ENCODE data around the gene TMEM108.

The TMEM108 gene

DNA sequence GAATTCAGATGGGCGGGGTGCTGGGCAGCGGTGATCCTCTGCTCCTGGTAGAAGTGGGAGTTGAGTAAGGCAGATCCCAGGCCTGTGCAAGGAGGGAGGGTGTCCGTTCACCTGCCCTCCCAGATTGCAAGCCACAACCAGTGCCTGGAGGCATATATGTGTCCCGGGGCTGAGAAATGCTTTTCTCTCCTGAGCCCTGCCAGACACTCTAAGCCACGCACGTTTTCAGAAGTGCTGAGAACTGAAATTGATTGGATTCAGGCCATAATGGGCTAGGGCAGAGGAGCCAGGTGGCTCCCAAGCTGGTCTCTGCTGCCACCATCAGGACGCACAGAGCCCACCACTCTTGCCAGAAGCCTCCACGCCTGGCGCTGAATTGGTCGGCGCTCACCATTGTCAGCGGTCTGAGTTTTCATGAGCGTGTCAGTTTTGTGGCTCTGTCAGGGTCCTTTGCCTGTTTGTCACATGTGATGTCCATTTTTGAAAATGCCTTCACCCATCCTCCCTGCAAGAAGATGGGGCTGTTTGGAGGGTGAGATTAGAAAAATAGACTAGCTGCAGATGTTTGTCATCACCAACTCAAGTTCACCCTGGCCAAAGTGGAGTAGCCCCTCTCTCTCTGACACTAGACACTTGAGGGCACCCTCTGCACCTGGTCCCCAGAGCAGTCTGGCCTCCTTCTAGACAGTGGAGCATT, 346.3 kb downstream of the TMEM108 start:
- CTCF ChIA-PET: interaction anchor here (0.6 to 5.3 kb wide), 9 partner anchors 12 to 658 kb away, joined by 3 to 62 read pairs (median 4); no protein-coding TSS in a partner anchor
- Histone ChIP-seq H3K27ac (ENCODE audit: extremely low read depth, low read depth, low read length) (no peak overlapping the region), H3K9me3 (ENCODE audit: control insufficient read depth, insufficient read depth, low read depth, low read length) (no peaks in the 10 kb centered on the region), H3K36me3 (ENCODE audit: control insufficient read depth in 2 of 2, insufficient read depth in 1 of 2, low read length in 2 of 2) (no peaks in the 10 kb centered on the region), H3K4me1 (ENCODE audit: control insufficient read depth, insufficient read depth, low read length) (no peaks in the 10 kb centered on the region), H3K4me3 (ENCODE audit: low read depth, low read length) (no peak overlapping the region)
- POLR2A ChIA-PET: no interaction called here
- TF ChIP-seq ZNF155 (tag by site-specific recombination; IDR thresholded peaks at IDR 0.05) (no peak), ZNF549 (tag by site-specific recombination; IDR thresholded peaks at IDR 0.05) (no peak), ZFP3 (tag by site-specific recombination; IDR thresholded peaks at IDR 0.05; ENCODE audit: low read depth) (no peak), ZNF600 (tag by site-specific recombination; IDR thresholded peaks at IDR 0.05) (no peak), OVOL3 (tag by site-specific recombination; IDR thresholded peaks at IDR 0.05) (no peak), ZNF24 (tag by site-specific recombination; IDR thresholded peaks at IDR 0.05) (no peak), ZBTB6 (tag by site-specific recombination; IDR thresholded peaks at IDR 0.05) (no peak), GLIS1 (tag by site-specific recombination; IDR thresholded peaks at IDR 0.05) (0 out of 2 replicates have a peak, but pooled peaks have one; percentile 27), ZNF335 (tag by site-specific recombination; conservative IDR thresholded peaks at IDR 0.05) (peak; percentile 49), ZNF175 (tag by site-specific recombination; IDR thresholded peaks at IDR 0.05) (no peak), ZNF654 (tag by site-specific recombination; IDR thresholded peaks at IDR 0.05; ENCODE audit: low read depth) (peak; percentile 86), ZNF121 (tag by site-specific recombination; IDR thresholded peaks at IDR 0.05) (no peak), ZNF830 (tag by site-specific recombination; IDR thresholded peaks at IDR 0.05; ENCODE audit: low read depth) (no peak), PRDM10 (tag by site-specific recombination; IDR thresholded peaks at IDR 0.05) (peak; percentile 61; the same call in 1 of the 2 replicates), ZNF626 (tag by site-specific recombination; IDR thresholded peaks at IDR 0.05) (no peak), ZNF585B (tag by site-specific recombination; IDR thresholded peaks at IDR 0.05) (no peak), CTCF (tag by site-specific recombination; IDR thresholded peaks at IDR 0.05) (peak; percentile 73), ZNF394 (tag by site-specific recombination; IDR thresholded peaks at IDR 0.05; ENCODE audit: borderline replicate concordance) (no peak), ZNF560 (tag by site-specific recombination; IDR thresholded peaks at IDR 0.05; ENCODE audit: borderline replicate concordance) (no peak), ZNF558 (tag by site-specific recombination; IDR thresholded peaks at IDR 0.05) (no peak), ZSCAN4 (tag by site-specific recombination; IDR thresholded peaks at IDR 0.05) (no peak), SCRT2 (tag by site-specific recombination; IDR thresholded peaks at IDR 0.05) (no peak), ZNF768 (tag by site-specific recombination; IDR thresholded peaks at IDR 0.05) (no peak), ZBTB17 (tag by site-specific recombination; IDR thresholded peaks at IDR 0.05) (peak; percentile 73)

All from HEK293 (cell line).